GM13977 (cell line): ENCODE measurements around the gene TRHDE.

ENCODE experiments used
- DNase-seq: peaks from one replicate; pipeline ENCODE4 v3.0.0; 2012; ENCODE audit warnings: low spot score
- in situ Hi-C: fragments of 300-500 bp; cut with MboI; formaldehyde crosslinking; loops from one replicate; pipeline ENCODE4 v1.12.0; 2022; ENCODE audit warnings: low sequenced_read_pairs, low pct_unique_long_range_greater_than_20kb, mixed read lengths, inconsistent platforms; ENCODE audit not compliant: unreplicated experiment
- TF ChIP-seq, protein P1 (sequence below): IDR thresholded peaks from 2 replicates; pipeline ENCODE4 v1.5.1; 2012; ENCODE audit warnings: mild to moderate bottlenecking, control low read depth; ENCODE audit not compliant: insufficient read depth; ENCODE audit errors: extremely low read depth, missing control alignments

The TRHDE gene

DNA sequence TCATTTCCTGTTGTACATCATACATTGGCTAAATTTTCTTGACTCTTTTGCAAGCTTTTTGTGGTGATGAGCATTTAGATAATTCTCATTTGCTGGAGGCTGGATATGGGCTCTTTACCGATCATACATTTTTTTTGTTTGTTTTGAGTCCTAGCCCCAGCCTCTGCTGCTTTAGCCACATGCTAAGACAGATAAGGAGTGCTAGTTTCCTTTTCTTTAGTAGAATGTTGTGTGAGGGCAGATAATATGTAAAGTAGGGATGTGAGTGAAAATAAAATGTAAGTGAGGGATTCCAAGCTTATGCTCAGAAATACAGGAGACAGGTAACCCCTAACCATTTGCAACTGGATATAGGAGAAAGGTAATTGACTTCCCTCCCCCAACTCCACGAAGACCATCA is 405.7 kb downstream of the TRHDE start:
- in situ Hi-C loops, result no loop called here
- no peak for DNase-seq

DNA sequence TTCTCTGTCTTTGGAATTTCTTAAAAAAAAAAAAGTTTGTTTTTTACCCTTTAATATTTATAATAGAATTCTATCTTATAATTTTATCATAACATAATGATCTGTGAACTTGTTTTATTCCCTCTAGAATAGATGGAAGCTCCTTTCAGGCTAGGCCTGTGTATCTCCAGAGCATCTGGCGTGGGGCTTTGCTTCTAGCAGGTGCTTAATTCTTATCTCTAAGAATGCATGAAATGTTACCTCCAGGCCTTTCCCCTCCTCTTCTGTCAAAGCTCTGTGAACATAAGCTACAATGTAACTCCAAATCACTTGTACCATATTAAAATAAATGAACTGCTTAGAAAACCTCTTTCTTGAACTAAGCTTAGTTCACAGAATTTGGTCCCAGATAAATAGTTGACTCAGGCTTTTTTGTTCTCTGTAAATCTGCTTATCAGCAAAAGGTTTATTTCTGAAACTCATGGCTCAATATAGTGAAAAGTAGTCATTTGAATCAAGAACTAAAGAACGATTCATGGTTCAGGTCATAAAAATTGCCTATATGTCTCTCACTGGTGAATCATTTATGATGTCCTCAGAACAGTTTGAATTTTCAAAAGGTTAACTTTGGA is 407.1 kb downstream of the TRHDE start:
- in situ Hi-C loops, result no loop called here
- no peak for DNase-seq
- TF ChIP-seq, protein P1, sequence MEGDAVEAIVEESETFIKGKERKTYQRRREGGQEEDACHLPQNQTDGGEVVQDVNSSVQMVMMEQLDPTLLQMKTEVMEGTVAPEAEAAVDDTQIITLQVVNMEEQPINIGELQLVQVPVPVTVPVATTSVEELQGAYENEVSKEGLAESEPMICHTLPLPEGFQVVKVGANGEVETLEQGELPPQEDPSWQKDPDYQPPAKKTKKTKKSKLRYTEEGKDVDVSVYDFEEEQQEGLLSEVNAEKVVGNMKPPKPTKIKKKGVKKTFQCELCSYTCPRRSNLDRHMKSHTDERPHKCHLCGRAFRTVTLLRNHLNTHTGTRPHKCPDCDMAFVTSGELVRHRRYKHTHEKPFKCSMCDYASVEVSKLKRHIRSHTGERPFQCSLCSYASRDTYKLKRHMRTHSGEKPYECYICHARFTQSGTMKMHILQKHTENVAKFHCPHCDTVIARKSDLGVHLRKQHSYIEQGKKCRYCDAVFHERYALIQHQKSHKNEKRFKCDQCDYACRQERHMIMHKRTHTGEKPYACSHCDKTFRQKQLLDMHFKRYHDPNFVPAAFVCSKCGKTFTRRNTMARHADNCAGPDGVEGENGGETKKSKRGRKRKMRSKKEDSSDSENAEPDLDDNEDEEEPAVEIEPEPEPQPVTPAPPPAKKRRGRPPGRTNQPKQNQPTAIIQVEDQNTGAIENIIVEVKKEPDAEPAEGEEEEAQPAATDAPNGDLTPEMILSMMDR, result no peak

More for the DNA sequence above, 405.7 kb downstream of the TRHDE start:
- TF ChIP-seq, protein P1, result no peak

DNA sequence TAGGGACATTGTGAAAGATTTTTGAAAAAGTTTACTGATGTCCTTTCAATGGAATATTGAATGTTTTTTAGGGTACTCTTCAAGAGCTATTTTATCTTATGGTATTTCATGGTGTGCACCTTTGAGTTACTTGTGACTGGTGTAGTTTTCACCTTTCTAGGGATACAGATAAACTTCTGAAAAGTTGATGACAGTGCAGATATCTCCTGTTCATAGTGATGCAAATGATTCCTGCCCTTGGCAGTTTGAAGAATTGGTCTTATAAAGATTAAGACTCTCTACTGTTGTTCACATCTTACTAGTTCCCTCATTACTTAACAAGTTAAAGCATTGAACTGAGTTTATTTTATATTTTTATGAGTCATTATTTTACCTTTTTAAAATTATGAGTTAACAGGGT is 408.9 kb downstream of the TRHDE start:
- DNase-seq, result no peak
- in situ Hi-C loops, result no loop called here
- TF ChIP-seq, protein P1, result no peak

DNA sequence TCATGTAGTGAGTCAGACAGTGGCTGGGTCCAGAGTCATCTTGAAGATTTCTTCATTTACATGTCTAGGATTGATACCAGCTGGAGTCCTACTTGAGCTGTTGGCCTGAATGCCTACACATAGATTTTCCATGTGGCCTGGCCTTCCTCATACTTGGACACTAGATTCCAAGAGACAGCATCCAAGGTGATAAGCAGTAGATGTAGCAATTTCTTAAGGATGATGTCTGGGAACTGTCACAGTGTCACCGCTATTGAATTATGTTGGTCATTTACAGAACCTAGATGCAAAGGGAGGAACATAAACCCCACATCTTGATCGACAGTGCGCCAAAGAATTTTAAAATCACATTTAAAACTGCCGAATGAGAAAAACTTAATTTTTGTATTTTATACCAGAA is 412.3 kb downstream of the TRHDE start:
- in situ Hi-C loops, result no loop called here
- DNase-seq, result no peak
- TF ChIP-seq, protein P1, result no peak

DNA sequence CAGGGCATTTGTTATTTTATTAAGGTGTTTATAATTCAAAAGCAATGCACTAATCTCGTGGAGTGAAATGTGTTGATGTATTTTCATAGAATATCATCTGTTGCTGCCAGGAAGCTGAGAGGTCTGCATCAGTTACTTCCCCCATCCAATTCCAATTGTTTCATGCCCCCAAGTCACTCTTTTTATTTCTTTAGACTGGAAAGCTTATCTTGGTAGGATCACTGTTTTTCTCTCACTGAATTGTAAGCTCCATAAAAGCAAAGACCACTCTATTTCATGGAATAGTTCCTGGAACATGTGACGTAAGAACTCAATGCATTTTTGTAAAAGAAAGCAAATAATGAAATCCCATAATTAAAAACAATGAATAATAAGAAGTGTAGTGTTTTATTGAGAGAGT is 420.2 kb downstream of the TRHDE start:
- no peak for DNase-seq
- in situ Hi-C loops, result no loop called here
- TF ChIP-seq, protein P1, result no peak

DNA sequence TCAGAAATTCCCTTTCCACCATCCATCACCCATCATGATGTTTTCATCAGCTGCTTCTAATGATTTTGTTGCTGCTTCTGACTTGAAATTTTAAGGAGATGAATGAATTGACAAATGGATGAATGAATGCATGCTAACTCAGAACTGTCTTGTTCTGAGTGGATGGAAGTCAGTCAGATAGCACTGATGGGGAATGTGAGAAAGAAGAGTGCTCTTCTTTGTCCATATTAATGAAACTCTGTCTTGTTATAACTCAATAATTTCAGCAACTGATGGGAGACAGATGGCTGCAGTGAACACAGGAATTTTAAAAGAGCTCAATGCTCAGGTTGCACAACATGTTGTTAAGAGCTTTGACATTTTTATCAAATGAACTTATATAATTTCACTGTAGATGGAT is 422.0 kb downstream of the TRHDE start:
- in situ Hi-C loops, result no loop called here
- TF ChIP-seq, protein P1, result no peak
- DNase-seq, result no peak
